Large intestine (tissue), 3 donors: ENCODE measurements around the gene ACTN1. TPM values are rescaled to one million over a fixed set of nuclear protein-coding genes. Genes with fewer than 3 reads are reported as not detected.

Experiments
- DNase-seq, 2 donors: peaks; one replicate each; pipeline versions ENCODE4 v3.0.0 to v3.0.0-alpha.2; 2013
- H3K27ac ChIP-seq: one replicate; pipeline ENCODE4 v1.5.1; 2013; ENCODE audit warnings: low read length
- H3K27me3 ChIP-seq: 2 replicates; pipeline ENCODE4 v1.6.1; 2013; ENCODE audit warnings: low read length; ENCODE audit not compliant: control insufficient read depth, insufficient read depth
- H3K36me3 ChIP-seq: 2 replicates; pipeline ENCODE4 v1.6.1; 2013; ENCODE audit warnings: low read length; ENCODE audit not compliant: control insufficient read depth, insufficient read depth
- H3K4me1 ChIP-seq: one replicate; pipeline ENCODE4 v1.6.1; 2013; ENCODE audit warnings: low read length; ENCODE audit not compliant: control insufficient read depth, insufficient read depth
- H3K4me3 ChIP-seq: one replicate; pipeline ENCODE4 v1.5.1; 2013; ENCODE audit warnings: low read length
- H3K9me3 ChIP-seq: one replicate; pipeline ENCODE4 v1.6.1; 2013; ENCODE audit warnings: mild to moderate bottlenecking, low read depth, low read length, moderate library complexity; ENCODE audit not compliant: control insufficient read depth
- WGBS: methylation state at CpG from one replicate; pipeline ENCODE4 v1.1.5; 2013; ENCODE audit warnings: low lambda C conversion rate; ENCODE audit not compliant: insufficient coverage; 5-methylcytosine and 5-hydroxymethylcytosine counted together
- polyA plus RNA-seq: library from polyadenylated mRNA; unstranded; fragments of 120-200 nt; gene quantifications from one replicate; pipeline ENCODE4 v1.2.1, GENCODE V29; 2013

The ACTN1 gene
- polyA plus RNA-seq, 1 donor: 120 TPM

DNA sequence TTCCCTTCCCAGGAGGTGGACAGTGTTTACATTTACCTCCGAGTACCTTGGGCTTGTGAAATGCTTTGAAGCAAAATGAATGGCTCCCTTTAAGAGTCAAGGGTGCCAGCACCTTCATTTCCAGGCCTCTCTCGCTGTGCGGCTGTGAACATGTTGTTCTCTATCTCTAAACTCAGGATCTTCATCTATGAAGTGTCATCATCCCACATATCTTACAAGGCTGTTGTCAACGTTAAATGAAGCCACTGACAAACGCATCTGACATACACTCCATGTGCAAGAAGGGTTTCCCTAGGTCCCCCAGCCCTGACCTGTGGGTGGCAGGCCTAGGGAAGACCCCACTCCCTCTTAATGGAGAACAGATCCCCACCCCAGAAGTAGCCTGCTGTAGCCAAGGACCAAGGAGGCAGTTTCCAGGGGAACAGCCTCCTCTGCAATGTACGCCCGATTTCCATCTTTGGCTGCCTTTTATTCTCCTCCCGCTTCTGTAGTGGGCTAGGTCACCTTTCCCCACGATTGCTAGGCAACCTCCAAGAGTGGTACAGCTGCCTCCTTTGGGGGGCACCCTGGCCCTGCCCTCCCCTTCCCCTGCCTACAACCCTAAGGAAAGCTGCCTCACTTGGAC is 7.6 kb downstream of the ACTN1 start:
- DNase-seq: no peak
- H3K4me1 ChIP-seq: peaks cover 50% of the 10 kb centered on the region
- 83% methylated on average over 1 of the region's 9 CpGs for WGBS
- no peaks in the 10 kb centered on the region for H3K9me3 ChIP-seq
- no peak overlapping the region for H3K4me3 ChIP-seq
- peaks cover 32% of the 10 kb centered on the region for H3K36me3 ChIP-seq
- H3K27ac ChIP-seq: no peak overlapping the region
- no peaks in the 10 kb centered on the region for H3K27me3 ChIP-seq

DNA sequence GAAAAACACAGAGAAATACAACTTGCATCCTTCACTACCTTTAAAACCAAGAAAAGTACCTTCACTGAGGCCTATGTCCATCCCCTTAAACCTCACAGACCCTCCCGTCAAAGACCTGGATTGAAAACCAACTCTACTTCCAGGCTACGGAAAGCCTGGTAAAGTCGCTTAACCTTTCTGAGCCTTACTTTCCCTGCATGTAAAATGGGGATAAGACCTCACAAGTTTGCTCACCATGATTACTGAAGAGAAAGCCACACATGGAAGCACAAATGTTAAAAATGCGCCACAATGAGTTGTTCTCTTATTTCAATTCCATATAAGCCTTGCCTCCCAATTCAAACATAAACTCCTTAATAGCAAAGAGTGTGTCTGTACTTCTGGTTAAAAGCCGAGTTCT is 8.4 kb downstream of the ACTN1 start:
- no CpG with 5 or more reads among the region's 5 CpGs for WGBS
- H3K4me3 ChIP-seq: no peak overlapping the region
- H3K27me3 ChIP-seq: no peaks in the 10 kb centered on the region
- peak overlapping the region; percentile 50 for H3K27ac ChIP-seq
- no peak for DNase-seq
- no peaks in the 10 kb centered on the region for H3K9me3 ChIP-seq
- H3K36me3 ChIP-seq: peaks cover 32% of the 10 kb centered on the region
- peaks cover 50% of the 10 kb centered on the region for H3K4me1 ChIP-seq

DNA sequence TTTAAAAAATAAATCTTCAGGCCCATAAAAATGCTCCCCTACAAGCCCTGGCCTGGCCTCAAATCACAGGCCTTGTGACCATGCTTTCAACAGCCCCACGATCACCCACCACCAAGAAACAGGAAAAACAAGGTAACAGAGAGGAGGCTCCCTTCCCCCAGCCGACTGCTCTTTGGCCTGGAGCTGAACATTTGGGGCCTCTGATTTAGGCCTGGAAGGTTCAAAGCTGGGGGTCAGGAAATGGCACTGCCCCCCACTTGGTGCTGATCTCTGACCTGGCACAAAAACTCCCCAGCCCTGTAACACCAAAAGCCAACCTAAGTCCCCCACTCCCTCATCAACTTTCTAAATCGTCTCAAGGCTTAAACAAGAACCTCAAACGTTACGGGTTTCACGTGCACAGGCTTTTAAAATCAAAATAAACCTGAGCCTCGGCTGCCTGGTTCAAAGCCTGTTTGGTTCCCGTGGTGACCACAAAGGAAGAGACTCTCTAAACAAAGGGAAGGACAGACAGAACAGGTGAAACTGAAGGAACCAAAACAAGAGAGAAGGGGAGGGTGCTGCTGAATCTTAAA is 9.0 kb downstream of the ACTN1 start:
- peak in 1 of 2 donors; percentile 64 for DNase-seq
- peaks cover 51% of the 10 kb centered on the region for H3K4me1 ChIP-seq
- H3K4me3 ChIP-seq: no peak overlapping the region
- peak overlapping the region; percentile 50 for H3K27ac ChIP-seq
- no peaks in the 10 kb centered on the region for H3K27me3 ChIP-seq
- no CpG with 5 or more reads among the region's 8 CpGs for WGBS
- H3K36me3 ChIP-seq: peaks cover 29% of the 10 kb centered on the region
- no peaks in the 10 kb centered on the region for H3K9me3 ChIP-seq

DNA sequence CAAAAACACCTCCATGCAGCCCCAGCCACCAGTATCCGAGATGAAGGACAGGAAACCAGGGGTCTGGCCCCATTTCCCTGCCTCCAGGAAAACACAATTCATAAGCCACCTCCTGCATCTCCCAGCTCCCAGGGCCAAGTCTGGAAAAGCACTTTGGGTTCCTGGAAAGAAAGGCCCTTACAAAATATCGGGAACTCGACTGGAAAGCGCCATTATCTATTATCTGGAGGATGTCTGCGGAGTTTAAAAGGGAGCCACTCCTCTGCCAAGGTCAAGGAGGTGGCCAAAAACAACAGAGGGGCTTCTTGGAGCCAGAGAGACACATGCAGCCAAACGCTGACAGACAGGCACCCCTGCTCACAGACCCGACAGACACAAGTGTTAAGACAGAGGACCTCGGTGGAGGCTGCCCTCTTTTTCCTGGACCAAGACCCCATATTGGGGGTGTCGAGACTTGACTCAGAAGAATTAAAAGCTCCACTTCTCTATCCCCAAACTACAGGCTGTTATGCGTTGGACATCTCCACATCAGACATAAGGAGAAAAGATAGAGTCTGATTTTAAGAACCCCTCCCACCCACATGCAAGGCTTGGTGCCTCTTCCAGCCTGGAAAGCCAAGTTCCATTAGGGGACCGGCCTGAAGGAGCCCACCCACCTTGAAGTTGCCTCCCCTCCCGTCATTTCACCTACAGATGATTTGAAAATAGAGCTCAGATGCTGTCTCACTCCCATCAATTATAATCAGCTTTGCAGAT is 9.6 kb downstream of the ACTN1 start:
- Histone ChIP-seq H3K27ac (peak overlapping the region; percentile 50), H3K27me3 (no peaks in the 10 kb centered on the region), H3K4me1 (peaks cover 52% of the 10 kb centered on the region), H3K36me3 (peaks cover 22% of the 10 kb centered on the region), H3K9me3 (no peaks in the 10 kb centered on the region), H3K4me3 (no peak overlapping the region)
- no CpG with 5 or more reads among the region's 12 CpGs for WGBS
- no peak for DNase-seq

DNA sequence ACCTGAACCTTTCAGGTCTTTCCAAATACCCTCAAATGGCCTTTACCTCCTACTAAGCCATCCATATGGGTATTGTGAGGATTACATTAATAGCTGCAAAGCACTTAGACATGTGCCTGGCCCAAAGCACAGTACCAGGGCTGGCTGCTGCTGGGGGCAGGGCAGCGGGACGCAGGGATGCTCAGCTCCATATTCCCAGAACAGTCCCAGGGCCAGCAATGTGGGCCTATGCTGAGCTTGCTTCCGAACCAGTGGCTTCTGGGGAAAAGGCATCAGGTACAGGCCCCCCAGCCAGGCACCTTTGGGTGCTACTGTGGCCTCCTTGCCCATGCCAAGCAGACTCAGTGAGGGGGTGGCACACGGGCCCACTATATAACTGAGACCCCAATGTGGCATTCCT is 10.4 kb downstream of the ACTN1 start:
- DNase-seq: no peak
- Histone ChIP-seq H3K27me3 (no peaks in the 10 kb centered on the region), H3K4me1 (peaks cover 59% of the 10 kb centered on the region), H3K36me3 (peaks cover 18% of the 10 kb centered on the region), H3K27ac (no peak overlapping the region), H3K9me3 (no peaks in the 10 kb centered on the region), H3K4me3 (no peak overlapping the region)
- WGBS: no CpG with 5 or more reads among the region's 4 CpGs

- Histone ChIP-seq H3K36me3 (peaks cover 14% of the 10 kb centered on the region), H3K27me3 (no peaks in the 10 kb centered on the region), H3K9me3 (no peaks in the 10 kb centered on the region), H3K4me3 (no peak overlapping the region), H3K4me1 (peaks cover 64% of the 10 kb centered on the region), H3K27ac (no peak overlapping the region)
- WGBS: no CpG with 5 or more reads among the region's 8 CpGs
- no peak for DNase-seq
These were observed 11.1 kb downstream of the ACTN1 start for GRCh38 chr14:68968051-68968450.

DNA sequence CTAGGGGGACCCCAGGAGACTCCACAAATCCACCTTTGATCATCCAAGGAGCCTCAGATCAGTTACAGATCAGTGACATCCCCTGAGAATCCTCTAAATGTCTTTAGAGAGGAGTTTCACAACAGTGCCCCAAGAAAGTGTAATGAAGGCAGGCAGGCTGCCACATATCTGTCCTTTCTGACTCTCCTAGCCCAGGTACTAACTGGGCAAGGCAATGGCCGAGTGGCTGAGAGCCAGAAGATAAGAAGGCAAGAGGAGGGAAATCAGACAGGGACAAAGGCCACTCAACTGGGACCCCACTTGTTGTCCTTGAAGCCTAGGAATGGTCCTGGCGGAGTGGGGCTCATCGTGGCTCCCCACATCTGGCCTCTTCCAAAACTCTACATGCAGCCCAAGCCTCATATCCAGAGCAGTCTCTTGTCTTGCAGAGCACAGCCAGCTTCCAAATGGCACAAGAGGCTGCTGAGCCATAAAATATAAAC is 11.6 kb downstream of the ACTN1 start:
- WGBS: no CpG with 5 or more reads among the region's 3 CpGs

GRCh38 chr14:68966872-68967301 is 12.2 kb downstream of the ACTN1 start:
- H3K9me3 ChIP-seq: no peaks in the 10 kb centered on the region
- no peak for DNase-seq
- no CpG with 5 or more reads among the region's 3 CpGs for WGBS
- H3K4me1 ChIP-seq: peaks cover 64% of the 10 kb centered on the region
- no peaks in the 10 kb centered on the region for H3K27me3 ChIP-seq
- no peak overlapping the region for H3K4me3 ChIP-seq
- peak overlapping the region; percentile 30 for H3K27ac ChIP-seq
- H3K36me3 ChIP-seq: peaks cover 5% of the 10 kb centered on the region

More for the DNA sequence above, 11.6 kb downstream of the ACTN1 start:
- Histone ChIP-seq H3K27ac (peak overlapping the region; percentile 30), H3K36me3 (peaks cover 9% of the 10 kb centered on the region), H3K9me3 (no peaks in the 10 kb centered on the region), H3K4me3 (no peak overlapping the region), H3K27me3 (no peaks in the 10 kb centered on the region), H3K4me1 (peaks cover 64% of the 10 kb centered on the region)
- no peak for DNase-seq

- peak in 1 of 2 donors; percentile 69 for DNase-seq
- Histone ChIP-seq H3K36me3 (peaks cover 3% of the 10 kb centered on the region), H3K27ac (peak overlapping the region; percentile 62), H3K4me1 (peaks cover 57% of the 10 kb centered on the region), H3K9me3 (no peaks in the 10 kb centered on the region), H3K27me3 (no peaks in the 10 kb centered on the region), H3K4me3 (no peak overlapping the region)
These were observed 13.8 kb downstream of the ACTN1 start for GRCh38 chr14:68965261-68965761.

GRCh38 chr14:68964300-68965093 is 14.6 kb downstream of the ACTN1 start:
- Histone ChIP-seq H3K27ac (peak overlapping the region; percentile 62), H3K4me3 (no peak overlapping the region), H3K36me3 (peaks cover 3% of the 10 kb centered on the region), H3K9me3 (no peaks in the 10 kb centered on the region), H3K27me3 (no peaks in the 10 kb centered on the region), H3K4me1 (peaks cover 49% of the 10 kb centered on the region)
- WGBS: no CpG with 5 or more reads among the region's 12 CpGs
- DNase-seq: peak; percentile 90
